CD4-positive, alpha-beta T cell treated with Interleukin-15 for 1 hour (primary cell): ENCODE data around the gene PNRC2.
"Not testable (repeated sequence)": the region's sequence is repeated elsewhere in the genome, so short reads cannot be mapped to it uniquely, and the experiment has no call there.

ENCODE experiments used
- DNase-seq: peaks from one replicate; pipeline ENCODE4 v3.0.0-alpha.2; 2020

Gene PNRC2

DNA sequence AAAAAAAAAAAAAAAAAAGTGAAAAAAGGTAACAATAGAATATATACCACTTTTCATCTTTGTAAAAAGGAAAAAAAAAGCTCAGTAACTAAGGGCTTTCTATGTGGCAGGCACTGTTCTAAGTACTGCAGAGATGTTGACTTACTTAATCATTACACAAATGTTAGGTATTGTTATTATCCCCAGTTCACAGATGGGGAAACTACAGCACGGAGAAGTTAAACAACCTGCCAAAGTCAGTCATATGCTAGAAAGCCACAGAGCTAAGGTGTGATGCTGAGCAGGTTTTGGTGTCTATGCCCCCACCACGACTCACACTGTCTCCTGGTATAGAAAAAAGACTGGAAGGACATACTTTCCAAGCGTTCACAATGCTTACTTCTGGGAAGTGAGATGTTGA lies 6.6 kb upstream of the PNRC2 start:
- DNase-seq: no peak

DNA sequence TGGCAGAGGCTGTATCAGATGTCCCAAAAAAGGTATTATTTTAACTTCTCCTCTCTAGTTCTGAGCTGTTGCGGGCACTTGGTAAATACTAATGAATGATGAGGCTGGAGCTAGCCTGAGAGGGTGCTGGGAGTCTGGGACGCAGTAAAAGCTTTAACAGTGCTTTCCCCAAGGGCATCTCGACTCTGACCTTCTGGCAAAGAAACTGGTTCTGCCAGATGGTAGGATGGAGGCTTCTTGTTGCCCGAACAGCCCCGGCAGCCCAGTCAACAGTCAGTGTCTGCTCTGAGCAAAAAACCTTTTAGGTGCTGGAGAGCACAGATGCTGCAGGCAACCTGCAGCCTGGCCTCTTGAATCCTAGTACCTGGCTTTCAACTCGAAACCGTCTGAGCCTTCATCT lies 2.5 kb upstream of the PNRC2 start:
- DNase-seq: no peak

DNA sequence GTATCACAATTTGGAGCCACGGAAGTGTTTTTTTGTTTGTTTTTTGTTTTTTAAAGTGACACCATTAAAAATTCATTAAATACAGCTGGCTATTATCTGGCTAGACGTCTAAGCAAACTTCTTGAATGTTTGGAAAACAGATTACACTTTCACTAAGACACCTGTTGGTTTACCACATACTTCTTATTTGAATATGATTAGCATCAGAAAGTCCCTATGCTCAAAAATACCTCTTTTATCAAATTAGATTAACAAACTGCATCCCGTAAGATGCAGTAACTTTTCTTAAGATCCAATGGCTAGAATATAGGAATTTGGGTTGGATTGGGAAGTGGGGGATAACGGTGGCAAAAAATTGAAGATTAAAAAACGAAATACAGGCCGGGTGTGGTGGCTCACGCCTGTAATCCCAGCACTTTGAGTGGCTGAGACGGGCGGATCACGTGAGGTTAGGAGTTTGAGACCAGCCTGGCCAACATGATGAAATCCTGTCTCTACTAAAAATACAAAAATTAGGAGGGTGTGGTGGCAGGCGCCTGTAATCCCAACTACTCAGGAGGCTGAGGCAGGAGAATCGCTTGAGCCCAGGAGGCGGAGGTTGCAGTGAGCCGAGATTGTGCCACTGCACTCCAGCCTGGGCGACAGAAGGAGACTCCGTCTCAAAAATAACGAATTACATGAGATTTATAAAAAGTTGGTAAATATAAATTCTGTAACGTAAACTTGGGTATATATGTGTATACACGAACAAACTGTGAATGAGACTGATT lies 1.4 kb upstream of the PNRC2 start:
- DNase-seq: not testable (repeated sequence)

DNA sequence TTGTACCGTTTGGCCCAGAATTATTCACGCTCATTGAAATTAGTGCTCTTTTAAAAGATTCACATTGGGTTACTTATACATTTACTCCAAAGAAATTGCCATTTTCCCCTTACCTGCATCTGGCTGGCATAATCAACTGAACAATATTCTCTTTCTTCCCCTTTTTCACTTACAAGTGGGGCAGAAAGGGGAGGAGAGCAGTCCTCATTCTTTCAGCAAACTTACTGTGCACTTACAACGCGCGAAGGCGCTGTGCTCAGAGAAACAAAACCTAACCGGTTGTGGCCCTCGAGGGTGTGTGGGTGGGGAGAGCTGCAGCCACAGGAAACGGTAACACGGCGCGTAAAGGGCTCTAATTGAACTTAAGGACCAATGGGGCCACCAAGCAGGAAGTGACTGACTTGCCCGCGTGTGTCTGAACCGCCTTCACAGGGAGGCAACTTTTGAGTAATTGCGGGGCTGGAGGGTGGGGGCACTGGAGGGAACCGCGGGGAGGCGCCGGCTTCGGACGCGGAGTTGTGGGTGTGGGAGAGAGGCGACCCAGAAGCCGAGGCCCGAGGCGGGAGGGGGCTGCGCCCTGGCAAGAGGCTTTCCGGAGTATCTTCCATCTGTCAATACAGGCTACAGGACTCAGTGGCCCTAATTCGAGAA lies 693 bp upstream of the PNRC2 start:
- DNase-seq: peak; percentile 95

DNA sequence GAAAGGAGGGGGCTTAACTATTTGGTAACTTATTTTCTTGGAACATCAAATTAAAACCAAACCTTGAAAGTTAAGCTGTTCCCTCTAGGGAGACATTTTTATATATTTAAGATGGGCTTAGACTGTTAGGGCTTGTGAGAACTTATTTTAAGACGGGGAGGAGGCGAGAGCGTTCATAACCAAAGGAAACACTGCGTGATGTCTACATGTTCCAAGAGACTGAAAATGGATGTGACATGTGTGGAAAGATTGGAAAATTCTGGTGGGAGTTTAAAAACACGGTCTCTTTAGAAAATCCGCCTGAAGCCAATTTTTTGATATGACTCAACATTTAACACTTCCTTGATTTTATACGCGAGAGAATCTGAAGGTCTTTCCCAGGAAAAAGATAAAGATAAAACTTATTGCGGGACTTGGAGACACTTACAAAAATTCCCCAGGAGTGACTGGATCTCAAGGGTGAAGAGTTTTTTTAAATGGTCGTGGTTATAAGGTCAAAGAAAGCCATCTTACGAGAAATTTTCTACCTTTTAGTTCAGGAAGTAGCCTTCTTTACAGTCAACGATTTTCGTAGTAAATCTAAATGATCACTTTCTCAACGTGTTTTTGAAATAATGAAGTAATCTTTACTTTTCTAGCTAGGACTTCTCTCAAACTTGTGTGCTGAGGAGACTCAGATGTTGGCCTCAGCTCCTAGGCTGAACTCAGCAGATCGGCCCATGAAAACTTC lies 828 bp downstream of the PNRC2 start:
- DNase-seq: no peak

DNA sequence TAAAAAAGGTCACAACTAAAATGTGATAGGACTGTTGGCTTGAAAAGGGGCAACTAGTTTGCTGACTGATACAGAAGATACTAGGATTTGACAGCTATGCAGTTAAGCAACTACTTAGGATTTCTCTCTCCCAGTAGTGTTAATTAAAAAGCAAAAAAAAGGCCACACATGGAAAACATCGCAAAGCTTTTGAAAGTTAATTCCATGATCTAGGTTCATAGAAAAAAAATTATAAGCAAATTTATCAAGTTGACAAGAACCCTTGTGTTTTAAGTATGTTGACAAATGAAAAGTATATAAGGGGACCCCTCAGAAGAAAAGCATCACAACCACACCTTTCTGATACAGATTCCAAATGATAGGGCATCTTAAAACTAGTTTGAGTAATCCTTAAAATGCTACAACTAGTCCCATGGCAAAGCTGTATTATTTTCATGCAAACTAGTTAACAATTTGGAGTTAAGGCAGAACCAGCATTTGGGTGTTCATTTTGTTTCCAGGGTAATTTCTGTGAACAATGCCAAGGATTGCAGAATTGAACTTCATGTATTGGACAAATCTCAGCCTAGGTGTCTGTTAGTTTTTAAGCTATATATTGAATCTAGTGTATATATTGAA lies 4.1 kb downstream of the PNRC2 start:
- DNase-seq: no peak

DNA sequence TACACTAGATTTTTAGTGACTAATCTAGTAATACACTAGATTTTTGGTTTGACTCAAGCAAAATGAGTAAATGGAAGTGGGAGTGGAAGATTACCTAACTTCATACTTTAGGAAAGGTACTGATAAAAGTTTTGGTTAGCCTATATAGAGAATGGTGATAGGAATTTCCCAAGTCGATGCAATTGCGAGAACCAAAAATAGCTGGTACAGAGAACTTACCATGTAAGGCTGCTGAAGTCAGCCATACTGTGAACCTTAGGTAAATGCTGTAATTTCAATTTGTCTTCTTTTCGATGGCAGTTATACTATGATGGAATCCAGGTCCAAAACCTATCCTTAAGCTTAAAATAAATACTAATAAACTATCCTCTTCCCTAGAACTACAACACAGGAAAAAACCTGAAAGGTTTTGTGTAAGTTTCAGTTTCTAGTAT lies 4.6 kb downstream of the PNRC2 start:
- DNase-seq: no peak

DNA sequence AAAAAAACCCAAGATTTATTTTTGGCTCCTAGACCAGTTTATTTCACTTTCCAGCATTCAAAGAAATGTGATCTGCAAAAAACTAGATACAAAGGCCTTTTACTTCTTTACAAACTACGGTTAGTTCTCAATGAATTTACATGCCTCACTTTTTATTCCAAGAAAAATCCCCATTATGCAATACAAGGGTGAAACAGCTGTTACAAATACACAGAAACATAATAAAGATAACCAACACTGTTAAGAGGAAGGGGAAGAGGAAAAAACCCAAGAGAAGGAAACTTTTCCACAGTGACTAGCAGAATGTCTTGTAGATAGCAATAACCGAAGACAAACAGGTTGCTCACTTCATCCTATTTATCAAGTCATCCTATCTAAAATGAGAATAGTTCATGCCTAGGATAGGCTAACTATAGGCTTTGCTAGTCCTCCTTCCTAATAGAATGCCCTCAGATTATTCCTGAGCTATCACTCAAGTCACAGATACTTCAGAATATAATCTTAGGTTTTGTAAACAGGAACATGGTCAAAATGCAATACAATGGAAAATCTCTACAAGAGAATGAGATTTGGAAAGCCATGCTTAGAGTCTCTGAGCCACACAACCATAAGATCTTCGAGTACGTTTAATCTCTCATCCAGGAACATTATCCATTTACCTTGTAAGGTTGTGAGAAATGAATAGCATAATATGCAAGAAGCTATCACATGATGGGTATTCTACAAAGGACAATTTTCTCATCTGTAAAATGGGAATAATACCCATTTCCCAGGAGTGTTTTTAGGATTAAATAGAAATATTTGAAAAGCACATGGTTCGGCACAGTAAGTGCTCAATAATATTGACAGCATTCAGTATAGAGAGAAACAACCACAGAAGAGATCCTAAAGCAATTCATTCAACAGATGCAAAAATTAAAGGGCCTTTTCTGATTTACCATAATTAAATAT lies 5.4 kb downstream of the PNRC2 start:
- no peak for DNase-seq

DNA sequence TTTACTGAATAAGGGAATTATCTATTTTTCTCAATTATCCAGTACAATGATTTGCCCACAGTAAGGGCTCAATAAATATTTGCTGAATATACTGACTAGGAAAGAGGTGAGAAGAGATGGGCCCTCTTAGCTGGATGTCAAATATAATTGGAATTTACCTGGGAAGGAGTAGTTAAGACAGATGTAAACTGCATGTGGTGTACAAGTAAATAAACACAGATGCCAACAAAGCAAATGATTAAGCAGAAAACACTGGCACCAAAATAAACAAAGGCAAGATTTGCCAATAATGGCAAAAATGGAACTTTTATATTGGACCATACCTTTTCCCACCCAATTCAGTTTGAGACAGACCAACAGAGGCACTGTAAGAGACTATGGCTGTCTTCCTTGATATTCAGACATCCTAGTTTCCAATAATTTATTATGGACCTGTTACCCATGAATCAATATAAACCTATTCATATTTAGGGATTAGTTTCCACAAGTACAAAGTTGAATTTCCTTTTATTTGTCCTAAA lies 7.4 kb downstream of the PNRC2 start:
- DNase-seq: no peak

DNA sequence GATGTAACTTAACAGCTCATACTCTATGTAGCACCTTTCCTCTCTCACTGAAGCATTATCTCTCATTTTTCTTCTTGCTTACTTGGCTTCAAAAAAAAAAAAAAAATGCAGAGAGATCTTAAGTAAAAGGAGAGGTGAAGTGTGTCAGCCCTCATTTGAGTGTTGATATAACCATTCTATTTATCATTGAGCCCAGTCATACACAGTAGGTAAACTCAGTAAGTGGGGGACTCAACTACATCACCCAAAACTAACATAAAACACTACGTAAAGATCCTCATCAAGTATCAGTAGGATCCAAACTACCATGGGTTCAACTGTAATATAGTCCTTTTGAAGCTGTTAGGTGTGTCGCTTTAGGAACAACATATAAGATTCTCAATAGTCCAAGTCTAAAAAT lies 8.2 kb downstream of the PNRC2 start:
- DNase-seq: no peak

DNA sequence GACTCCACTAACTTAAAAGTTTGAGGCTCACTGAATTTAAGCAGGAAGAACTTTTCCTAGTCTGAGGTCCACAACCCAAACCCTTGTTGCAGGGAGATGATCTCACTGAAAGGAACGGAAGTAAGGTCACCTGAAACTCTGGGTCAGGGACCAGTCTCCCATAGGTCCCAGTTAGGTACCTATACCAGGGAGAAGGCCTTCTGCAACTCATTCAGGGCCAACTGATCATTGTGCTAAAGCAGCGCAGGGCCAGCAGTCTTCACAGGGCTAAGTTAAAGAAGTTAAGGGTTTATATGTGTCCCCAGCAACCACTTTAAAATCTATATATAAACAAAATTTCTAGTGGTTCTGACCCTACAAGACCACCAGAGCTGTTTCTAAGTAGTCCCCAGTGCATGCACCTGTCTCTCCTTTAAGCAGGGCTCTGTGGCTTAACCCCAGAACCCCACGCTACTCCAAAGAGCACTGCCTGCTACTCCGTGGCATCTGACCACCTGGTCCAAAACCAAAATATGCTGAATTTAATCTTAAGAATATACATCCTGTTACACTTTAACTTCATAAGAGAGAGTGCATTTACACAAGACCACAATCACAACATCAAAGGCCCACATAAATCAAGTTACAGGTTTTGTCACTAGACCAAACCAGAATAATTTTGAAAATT lies 17.7 kb downstream of the PNRC2 start:
- no peak for DNase-seq

DNA sequence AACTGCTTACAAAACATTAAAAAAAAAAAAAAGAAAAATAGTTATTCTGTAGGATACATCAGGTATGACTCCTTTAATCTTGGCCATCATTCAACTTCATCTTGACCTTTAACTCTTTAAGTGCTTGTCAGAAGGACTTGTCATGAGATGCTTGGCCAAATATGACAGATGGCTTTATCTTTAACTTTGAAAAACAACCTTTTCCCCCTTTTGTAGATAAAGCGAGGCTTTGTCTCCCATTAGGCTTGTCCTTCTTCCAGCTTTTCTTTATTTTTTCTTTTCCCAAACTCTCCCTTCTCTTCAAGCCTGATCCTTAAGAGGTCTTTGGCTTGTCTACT lies 18.2 kb downstream of the PNRC2 start:
- DNase-seq: no peak

DNA sequence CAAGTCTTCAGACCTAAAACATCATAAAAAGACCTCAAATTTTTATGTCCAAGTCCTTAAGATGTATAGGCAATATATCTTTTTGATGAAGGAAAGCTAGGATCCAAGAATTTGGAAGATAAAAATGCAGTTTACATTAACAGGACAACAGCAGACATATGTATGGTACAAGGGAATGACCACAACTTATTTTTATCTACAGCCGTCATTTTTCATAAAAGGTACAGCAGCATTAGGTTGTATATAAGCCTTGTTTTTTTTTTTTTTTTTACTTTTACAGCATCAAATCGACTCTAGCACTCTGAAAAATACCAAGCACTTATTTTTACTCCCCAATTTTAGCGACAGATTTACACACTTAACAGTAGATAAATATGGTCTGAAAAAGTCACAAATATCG lies 19.2 kb downstream of the PNRC2 start:
- no peak for DNase-seq

DNA sequence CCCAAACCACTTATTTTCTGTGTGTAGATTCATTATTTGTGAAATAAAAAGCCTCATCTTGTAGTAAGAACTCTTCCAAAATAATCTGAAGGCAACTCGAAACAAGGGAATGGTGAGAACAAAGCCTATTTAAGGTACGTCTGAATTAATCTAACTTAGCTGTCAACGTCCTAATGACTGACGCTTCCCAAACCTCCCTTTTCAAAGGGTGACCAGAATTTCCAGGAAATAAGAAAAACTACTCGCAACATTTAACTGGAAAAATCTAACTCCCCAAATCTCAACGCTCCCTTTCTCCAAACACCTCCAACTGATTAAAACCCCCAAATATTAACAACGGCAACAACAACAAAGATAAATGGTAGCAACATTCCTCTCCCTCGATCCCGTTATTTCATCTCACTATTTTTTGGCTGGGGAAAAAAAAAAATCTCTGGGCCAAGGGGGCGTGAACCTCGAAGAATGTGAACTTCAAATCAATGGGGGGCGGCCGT lies 19.8 kb downstream of the PNRC2 start:
- no peak for DNase-seq

DNA sequence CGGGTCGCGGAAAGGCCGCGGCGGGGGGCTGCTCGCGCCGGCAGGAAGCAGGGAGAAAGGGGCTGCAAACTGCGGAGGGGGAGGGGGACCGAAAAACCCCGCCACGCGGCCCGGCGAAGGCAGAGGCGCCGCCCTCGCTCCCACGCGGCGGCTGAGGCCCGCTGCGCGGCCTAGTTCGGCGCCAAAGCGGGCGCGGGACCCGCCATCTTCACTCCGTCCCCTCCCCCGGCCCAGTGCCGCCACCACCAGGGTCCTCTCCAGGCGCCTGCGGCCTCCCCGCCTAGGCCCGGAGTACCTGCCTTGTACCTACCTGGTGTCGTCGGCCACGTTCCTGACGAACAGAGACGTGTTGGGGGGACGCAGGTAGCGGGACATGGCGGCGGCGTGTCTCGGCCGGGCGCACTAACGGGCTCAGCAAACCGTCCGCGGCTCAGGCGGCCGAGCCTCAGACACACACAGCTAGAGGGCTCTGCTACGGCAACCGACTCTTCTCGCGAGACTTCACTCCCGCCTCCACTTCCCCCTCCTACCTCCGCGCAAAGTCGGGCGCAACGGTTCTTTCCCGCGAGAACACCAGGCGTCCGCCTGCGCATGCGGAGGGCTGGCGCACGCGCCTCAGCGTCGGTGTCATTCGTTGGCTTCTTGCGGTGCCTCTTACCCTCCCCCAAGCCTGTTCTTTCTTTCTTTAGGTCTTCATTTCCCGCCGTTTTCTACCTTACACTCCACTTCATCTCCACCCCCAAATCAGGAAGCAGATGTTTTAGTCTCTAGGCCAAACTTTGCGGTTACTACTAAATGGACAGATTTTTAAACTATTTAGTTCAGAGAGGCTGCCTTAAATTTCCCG lies 20.5 kb downstream of the PNRC2 start, which contains the start of gene SRSF10:
Gene SRSF10 (minus strand): TSS at position 447 of the 847 bp plus-strand sequence. CDS start 72 bp downstream, at position 375.
- DNase-seq: peak; percentile 99

DNA sequence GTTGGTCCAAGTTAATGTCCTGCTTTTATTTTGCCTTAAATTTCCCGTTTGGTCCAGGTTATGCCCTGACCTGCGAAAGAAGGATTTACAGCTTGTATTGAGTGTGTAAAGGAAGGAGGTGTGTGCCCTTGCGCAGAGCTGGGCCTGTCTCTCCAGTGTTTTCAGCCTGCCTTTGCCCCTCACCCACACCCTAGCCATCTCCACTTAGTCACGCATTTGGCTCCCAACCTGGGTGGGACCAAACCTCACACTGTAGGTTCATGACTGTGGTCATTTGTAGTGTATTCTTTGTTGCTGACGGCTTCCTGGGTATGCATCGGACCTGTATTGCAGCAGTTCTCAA lies 21.1 kb downstream of the PNRC2 start:
- DNase-seq: peak; percentile 45

DNA sequence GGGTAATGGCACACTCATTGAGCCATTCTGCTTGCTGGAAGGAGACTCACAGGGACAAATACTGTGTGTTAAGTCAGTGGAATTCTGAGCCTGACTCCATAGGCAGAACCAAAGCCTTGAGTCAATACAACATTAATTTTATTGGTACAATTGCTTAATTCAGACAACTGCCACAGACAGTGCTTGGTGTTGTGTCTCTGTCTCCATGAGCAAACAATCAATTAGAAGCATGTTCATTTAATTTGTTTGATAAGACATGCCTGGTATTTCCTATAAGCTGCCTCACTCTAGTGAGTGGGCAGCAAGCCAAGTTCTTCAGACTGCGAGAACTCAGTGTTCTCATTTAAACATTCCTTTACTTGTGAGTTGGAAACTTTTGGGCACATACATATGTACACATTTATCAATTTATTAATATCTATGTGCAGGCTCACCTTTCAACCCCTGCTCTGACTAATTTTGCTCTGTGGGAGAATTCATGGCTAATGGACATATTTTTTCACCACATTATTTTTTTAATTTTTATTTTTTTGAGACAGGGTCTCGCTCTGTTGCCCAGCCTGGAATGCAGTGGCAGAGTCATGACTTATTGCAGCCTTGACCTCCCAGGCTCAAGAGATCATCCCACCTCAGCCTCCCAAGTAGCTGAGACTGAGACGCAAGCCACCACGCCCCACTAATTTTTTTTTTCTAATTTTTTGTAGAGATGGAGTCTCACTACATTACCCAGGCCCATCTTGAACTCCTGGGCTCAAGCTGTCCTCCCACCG lies 25.0 kb downstream of the PNRC2 start:
- DNase-seq: no peak

DNA sequence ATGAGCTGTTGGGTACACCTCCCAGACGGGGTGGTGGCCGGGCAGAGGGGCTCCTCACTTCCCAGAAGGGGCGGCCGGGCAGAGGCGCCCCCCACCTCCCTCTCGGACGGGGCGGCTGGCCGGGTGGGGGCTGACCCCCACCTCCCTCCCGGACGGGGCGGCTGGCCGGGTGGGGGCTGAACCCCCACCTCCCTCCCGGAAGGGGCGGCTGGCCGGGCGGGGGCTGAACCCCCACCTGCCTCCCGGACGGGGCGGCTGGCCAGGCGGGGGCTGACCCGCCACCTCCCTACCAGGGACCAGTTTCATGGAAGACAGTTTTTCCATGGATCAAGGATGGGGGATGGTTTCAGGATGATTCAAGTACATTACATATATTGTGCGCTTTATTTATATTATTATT lies 27.4 kb downstream of the PNRC2 start:
- DNase-seq: not testable (repeated sequence)

DNA sequence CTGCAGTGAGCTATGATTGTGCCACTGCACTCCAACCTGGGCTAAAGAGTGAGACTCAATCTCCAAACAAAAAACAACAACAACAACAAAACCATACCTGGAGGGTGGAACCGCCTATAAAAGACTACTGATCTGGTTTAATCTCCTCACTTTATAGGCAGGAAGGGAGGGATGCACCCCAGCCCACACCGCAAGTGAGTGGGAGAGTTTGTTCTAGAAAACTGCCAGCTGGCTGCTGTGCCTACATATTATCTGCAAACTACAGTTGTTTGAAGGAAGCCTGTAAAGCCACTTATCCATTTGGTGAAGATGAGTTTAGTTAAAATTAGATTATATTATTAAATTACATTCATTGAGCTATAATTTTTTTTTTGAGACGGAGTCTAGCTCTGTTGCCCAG lies 29.6 kb downstream of the PNRC2 start:
- DNase-seq: no peak

DNA sequence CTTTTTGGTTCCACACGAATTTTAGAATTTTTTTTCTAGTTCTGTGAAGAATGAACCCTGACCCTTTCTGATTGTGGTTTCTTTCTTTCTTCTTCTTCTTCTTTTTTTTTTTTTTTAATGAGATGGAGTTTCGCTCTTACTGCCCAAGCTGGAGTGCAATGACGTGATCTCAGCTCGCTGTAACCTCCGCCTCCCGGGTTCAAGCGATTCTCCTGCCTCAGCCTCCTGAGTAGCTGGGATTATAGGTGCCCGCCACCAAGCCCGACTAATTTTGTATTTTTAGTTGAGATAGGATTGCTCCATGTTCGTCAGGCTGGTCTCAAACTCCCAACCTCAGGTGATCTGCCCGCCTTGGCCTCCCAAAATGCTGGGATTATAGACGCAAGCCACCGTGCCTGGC lies 32.4 kb downstream of the PNRC2 start:
- not testable (repeated sequence) for DNase-seq
